Adrenal gland (tissue), 12 donors: ENCODE data around the gene COX7A2L. TPM values are rescaled to one million over a fixed set of nuclear protein-coding genes. Genes with fewer than 3 reads are reported as not detected.
"Not testable (repeated sequence)": the region's sequence is repeated elsewhere in the genome, so short reads cannot be mapped to it uniquely, and the experiment has no call there.

Source experiments
- DNase-seq, 7 donors: peaks; one replicate each; pipeline ENCODE4 v3.0.0-alpha.2; 2019 to 2020
- H3K27ac ChIP-seq, 5 donors: fragments of 200-600 bp; sonication (generic) in 4 of 5; 1 replicate in 3 of 5; 2 replicates in 2 of 5; pipeline versions ENCODE4 v1.5.1 to v1.8.0; 2016 to 2020; ENCODE audit warnings: mild to moderate bottlenecking in 1 of 5
- H3K27me3 ChIP-seq: fragments of 200-600 bp; 2 replicates; pipeline ENCODE4 v1.8.0; 2021
- H3K36me3 ChIP-seq, 2 donors: fragments of 200-600 bp; replicated peaks in 1 of 2; 1 replicate in 1 of 2; 2 replicates in 1 of 2; pipeline versions ENCODE4 v1.5.1 to v1.8.0; 2018 to 2022
- H3K4me1 ChIP-seq, 2 donors: fragments of 200-600 bp; replicated peaks in 1 of 2; 1 replicate in 1 of 2; 2 replicates in 1 of 2; pipeline versions ENCODE4 v1.5.1 to v1.8.0; 2018 to 2021
- H3K4me3 ChIP-seq, 4 donors: fragments of 200-600 bp; sonication (generic) in 3 of 4; one replicate each; pipeline ENCODE4 v1.5.1; 2016 to 2018
- H3K9me3 ChIP-seq, 3 donors: fragments of 200-600 bp; sonication (generic) in 1 of 3; replicated peaks in 1 of 3; 1 replicate in 2 of 3; 2 replicates in 1 of 3; pipeline versions ENCODE4 v1.5.1 to v1.8.0; 2016 to 2021
- POLR2A ChIP-seq, 2 donors: fragments of 450-650 bp; IDR thresholded peaks; one replicate each; pipeline ENCODE4 v1.6.1; 2017; ENCODE audit warnings: antibody characterized with exemption in 2 of 2, mild to moderate bottlenecking in 2 of 2, moderate library complexity in 1 of 2
- WGBS, 4 donors: extraction: QIAGEN DNeasy Blood & Tissue Kit in 2 of 4; methylation state at CpG; one replicate each; pipeline versions ENCODE4 v1.1.5 to v1.1.7; 2013 to 2017; 5-methylcytosine and 5-hydroxymethylcytosine counted together
- intact Hi-C, 2 donors: fragments of 100-400 bp; cut with DNase I; formaldehyde crosslinking; loops; one replicate each; pipeline versions ENCODE4 v1.14.1 to v1.15.0; 2022 to 2023
- polyA plus RNA-seq, 3 donors: library from polyadenylated mRNA; stranded (reverse); fragments of 200-250 nt in 2 of 3; fragments of 350-450 nt in 1 of 3; fragmentation: Illumina TruSeq in 1 of 3; extraction: RNeasy Lipid Tissue Mini Kit (QIAGEN cat#74804) in 1 of 3; gene quantifications; one replicate each; pipeline ENCODE4 v1.2.3, GENCODE V29; 2013 to 2014
- total RNA-seq, 9 donors: library from RNA; depleted of rRNA in 4 of 9; stranded (reverse); fragments of >200 nt in 4 of 9; fragments of 120-200 nt in 1 of 9; fragmentation: NEBNext Ultra II Directional in 1 of 9; extraction: Animal tissue kit (Norgen Biotek cat#: 25700) in 1 of 9; gene quantifications; one replicate each; pipeline versions ENCODE4 v1.1.0 to v1.2.4, GENCODE V29; 2013 to 2023
- TF ChIP-seq, protein P1 (sequence below), 6 experiments: fragments of 450-650 bp in 4 of 6; fragments of 200-600 bp in 2 of 6; sonication (generic) in 1 of 6; IDR thresholded peaks; 1 replicate in 5 of 6; 2 replicates in 1 of 6; pipeline versions ENCODE4 v1.5.1 to v1.8.0; 2016 to 2021; ENCODE audit warnings: antibody characterized with exemption in 6 of 6, mild to moderate bottlenecking in 2 of 6, moderate library complexity in 1 of 6
- donor health status: healthy with polysubstance abuse.
- donor health status: Bipolar disorder and iron deficiency.
- donor health status: DM: yes; HTN: yes; CAD: no.
- donor health status: DM: no; HTN: no; CAD: no.
- donor health status: DM: no; HTN: no; CAD: no.
- donor health status: DM: yes; HTN: yes; CAD: no.

COX7A2L gene
- total and polyA plus RNA-seq, 12 donors: 124 to 446 (median 291) TPM

GRCh38 chr2:42336361-42336965, 24.6 kb downstream of the COX7A2L start:
- TF ChIP-seq, protein P1, sequence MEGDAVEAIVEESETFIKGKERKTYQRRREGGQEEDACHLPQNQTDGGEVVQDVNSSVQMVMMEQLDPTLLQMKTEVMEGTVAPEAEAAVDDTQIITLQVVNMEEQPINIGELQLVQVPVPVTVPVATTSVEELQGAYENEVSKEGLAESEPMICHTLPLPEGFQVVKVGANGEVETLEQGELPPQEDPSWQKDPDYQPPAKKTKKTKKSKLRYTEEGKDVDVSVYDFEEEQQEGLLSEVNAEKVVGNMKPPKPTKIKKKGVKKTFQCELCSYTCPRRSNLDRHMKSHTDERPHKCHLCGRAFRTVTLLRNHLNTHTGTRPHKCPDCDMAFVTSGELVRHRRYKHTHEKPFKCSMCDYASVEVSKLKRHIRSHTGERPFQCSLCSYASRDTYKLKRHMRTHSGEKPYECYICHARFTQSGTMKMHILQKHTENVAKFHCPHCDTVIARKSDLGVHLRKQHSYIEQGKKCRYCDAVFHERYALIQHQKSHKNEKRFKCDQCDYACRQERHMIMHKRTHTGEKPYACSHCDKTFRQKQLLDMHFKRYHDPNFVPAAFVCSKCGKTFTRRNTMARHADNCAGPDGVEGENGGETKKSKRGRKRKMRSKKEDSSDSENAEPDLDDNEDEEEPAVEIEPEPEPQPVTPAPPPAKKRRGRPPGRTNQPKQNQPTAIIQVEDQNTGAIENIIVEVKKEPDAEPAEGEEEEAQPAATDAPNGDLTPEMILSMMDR (IDR thresholded peaks at IDR 0.05): no peak
- no peak for TF ChIP-seq POLR2A (IDR thresholded peaks at IDR 0.05)
- Histone ChIP-seq H3K9me3 (no peaks in the 10 kb centered on the region), H3K36me3 (peaks cover 0 to 31% of the 10 kb centered on the region in 2 donors), H3K27ac (no peak overlapping the region), H3K4me3 (no peak overlapping the region), H3K4me1 (peaks cover 8 to 12% of the 10 kb centered on the region in 2 donors), H3K27me3 (no peaks in the 10 kb centered on the region)
- intact Hi-C loops: no loop called here
- peak in 1 of 7 donors; percentile 69 for DNase-seq
- 91 to 96% (median 94%) methylated on average over 6 to 9 of the region's 9 CpGs for WGBS, 4 donors

DNA sequence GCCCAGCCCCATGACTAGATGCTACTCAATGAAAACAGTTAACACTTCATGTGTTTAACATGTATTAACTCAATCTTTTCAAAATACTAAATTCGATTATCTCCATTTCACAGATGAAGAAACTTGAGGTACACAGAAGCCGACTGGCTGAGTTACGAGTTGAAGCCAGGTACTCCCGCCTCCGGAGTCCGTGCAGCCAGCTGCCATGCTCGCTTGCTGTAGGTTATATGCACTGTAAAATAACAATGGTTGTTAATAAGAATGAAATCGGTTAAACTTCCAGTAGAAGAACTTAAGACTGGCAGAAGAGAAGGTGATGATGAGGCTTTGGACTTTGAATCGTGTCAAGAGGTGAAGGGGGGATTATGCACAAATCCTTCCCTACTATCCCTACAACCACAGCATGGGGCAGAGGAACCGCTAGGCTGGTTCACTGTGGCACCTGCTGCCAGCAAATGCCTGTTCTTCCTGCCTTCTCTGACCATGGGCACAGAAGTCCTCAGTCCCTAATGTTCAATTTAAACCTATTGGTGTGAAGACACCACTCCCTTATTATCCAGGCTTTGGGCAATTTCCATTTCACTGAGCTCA, 25.4 kb downstream of the COX7A2L start:
- Histone ChIP-seq H3K36me3 (peaks cover 0 to 28% of the 10 kb centered on the region in 2 donors), H3K4me3 (no peak overlapping the region), H3K27ac (no peak overlapping the region), H3K27me3 (no peaks in the 10 kb centered on the region), H3K4me1 (peaks cover 6 to 14% of the 10 kb centered on the region in 2 donors), H3K9me3 (no peaks in the 10 kb centered on the region)
- intact Hi-C loops: no loop called here
- no peak for DNase-seq
- WGBS, 4 donors: 95 to 99% (median 97%) methylated on average over 10 of the region's 10 CpGs
- TF ChIP-seq, protein P1 (IDR thresholded peaks at IDR 0.05): no peak
- no peak for TF ChIP-seq POLR2A (IDR thresholded peaks at IDR 0.05)

DNA sequence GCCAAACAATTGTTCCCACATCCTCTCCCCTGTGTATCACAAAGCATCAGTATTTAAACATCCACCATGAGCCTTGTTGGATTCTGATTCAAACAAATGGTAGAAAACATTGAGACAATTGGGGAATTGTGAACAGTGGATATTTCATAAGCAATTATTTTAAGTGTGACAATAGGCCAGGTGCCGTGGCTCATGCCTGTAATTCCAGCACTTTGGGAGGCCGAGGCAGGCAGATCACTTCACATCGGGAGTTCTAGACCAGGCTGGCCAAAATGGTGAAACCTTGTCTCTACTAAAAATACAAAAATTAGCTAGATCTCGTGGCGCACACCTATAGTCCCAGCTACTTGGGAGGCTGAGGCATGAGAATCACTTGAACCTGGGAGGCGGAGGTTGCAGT, 26.2 kb downstream of the COX7A2L start:
- H3K9me3 ChIP-seq, H3K27ac ChIP-seq, DNase-seq, H3K27me3 ChIP-seq, H3K4me3 ChIP-seq, intact Hi-C loops: not testable (repeated sequence)
- H3K4me1 ChIP-seq: peaks cover 6 to 21% of the 10 kb centered on the region in 2 donors
- H3K36me3 ChIP-seq: peaks cover 0 to 26% of the 10 kb centered on the region in 2 donors
- 96 to 98% (median 97%) methylated on average over 6 of the region's 6 CpGs for WGBS, 4 donors

DNA sequence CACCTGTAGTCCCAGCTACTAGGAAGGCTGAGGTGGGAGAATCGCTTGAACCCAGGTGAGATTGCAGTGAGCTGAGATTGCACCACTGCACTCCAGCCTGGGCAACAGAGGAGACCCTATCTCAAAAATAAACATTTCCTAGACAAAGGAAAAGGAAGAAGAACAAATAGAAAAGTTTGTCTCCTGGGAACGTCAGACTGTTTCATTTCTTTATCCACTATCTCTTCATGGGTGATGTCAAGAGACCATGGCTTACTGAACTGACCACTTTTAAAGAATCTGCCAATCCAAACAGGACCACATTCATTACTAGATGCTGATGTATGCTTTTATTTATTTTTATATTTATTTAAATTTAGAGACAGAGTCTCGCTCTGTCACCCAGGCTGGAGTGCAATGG, 26.8 kb downstream of the COX7A2L start:
- TF ChIP-seq, protein P1 (IDR thresholded peaks at IDR 0.05): no peak
- TF ChIP-seq POLR2A (IDR thresholded peaks at IDR 0.05): no peak
- DNase-seq: no peak
- no peaks in the 10 kb centered on the region for H3K9me3 ChIP-seq
- 89 to 95% (median 93%) methylated on average over 3 of the region's 3 CpGs for WGBS, 4 donors
- H3K27ac ChIP-seq: no peak overlapping the region
- peaks cover 0 to 28% of the 10 kb centered on the region in 2 donors for H3K36me3 ChIP-seq
- H3K4me3 ChIP-seq: no peak overlapping the region
- H3K27me3 ChIP-seq: no peaks in the 10 kb centered on the region
- intact Hi-C loops: no loop called here
- H3K4me1 ChIP-seq: peaks cover 6 to 16% of the 10 kb centered on the region in 2 donors

DNA sequence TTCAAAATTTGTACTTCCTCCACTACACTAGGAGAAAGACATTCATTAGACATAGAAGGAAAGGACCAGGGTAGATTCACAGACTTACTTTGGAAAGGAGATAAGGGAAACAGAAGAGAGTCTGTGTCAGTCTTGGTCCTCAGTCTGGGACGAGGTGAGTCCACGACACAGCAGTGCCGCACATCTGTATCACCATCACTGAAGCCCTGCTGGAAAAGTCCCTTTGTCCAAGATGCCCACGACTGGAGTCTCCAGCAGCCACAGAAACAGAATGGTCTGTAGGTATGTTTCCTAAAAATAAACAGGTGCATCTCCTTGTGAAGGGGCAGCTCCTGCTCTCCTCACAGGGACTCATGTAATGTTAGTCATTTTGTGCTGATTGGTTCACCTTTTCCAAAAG, 27.4 kb downstream of the COX7A2L start:
- TF ChIP-seq POLR2A (IDR thresholded peaks at IDR 0.05): no peak
- TF ChIP-seq, protein P1 (IDR thresholded peaks at IDR 0.05): no peak
- H3K9me3 ChIP-seq: no peaks in the 10 kb centered on the region
- H3K27me3 ChIP-seq: no peaks in the 10 kb centered on the region
- peaks cover 0 to 28% of the 10 kb centered on the region in 2 donors for H3K36me3 ChIP-seq
- H3K4me3 ChIP-seq: no peak overlapping the region
- no peak for DNase-seq
- intact Hi-C loops: no loop called here
- H3K4me1 ChIP-seq: peaks cover 6 to 15% of the 10 kb centered on the region in 2 donors
- no peak overlapping the region for H3K27ac ChIP-seq
- WGBS, 4 donors: 86 to 97% (median 96%) methylated on average over 4 of the region's 4 CpGs
